ENCODE measurements around the gene MAPRE2.

DNA sequence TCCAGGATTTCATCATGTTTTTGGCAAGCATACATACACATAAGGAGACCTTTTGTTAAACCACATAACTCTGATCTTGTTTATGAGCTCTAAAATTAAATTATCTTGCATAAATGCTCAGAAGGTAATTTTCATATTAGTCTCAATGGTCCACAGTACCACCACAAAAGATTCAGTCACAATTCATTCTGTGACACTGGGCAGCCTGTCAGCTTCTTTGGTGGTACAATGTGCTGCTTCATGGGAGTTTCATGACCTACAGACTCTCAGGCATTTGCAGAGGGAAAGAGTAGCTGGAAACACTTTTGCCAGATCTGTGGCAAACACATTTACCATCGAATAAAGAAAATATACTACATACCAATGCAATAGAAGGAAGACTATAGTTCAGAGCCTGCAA is 148.3 kb downstream of the MAPRE2 start:
- no peak for TF ChIP-seq POLR2A (IDR thresholded peaks at IDR 0.05)
- TF ChIP-seq, protein P1, sequence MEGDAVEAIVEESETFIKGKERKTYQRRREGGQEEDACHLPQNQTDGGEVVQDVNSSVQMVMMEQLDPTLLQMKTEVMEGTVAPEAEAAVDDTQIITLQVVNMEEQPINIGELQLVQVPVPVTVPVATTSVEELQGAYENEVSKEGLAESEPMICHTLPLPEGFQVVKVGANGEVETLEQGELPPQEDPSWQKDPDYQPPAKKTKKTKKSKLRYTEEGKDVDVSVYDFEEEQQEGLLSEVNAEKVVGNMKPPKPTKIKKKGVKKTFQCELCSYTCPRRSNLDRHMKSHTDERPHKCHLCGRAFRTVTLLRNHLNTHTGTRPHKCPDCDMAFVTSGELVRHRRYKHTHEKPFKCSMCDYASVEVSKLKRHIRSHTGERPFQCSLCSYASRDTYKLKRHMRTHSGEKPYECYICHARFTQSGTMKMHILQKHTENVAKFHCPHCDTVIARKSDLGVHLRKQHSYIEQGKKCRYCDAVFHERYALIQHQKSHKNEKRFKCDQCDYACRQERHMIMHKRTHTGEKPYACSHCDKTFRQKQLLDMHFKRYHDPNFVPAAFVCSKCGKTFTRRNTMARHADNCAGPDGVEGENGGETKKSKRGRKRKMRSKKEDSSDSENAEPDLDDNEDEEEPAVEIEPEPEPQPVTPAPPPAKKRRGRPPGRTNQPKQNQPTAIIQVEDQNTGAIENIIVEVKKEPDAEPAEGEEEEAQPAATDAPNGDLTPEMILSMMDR (IDR thresholded peaks at IDR 0.05) = no peak

Measured in lower leg skin (tissue), 3 donors.